Measurements from ENCODE around the gene NEU1.

GRCh38 chr6:31874836-31875572, 12.4 kb upstream of the NEU1 start:
- TF ChIP-seq CTCF (IDR thresholded peaks at IDR 0.05 in 4 of 5, conservative IDR thresholded peaks at IDR 0.05 in 1 of 5) (no peak), POLR2A (IDR thresholded peaks at IDR 0.05) (no peak)

Data from gastrocnemius medialis (tissue), 4 donors.